Retina (tissue), 1 donor: ENCODE data around the gene UMAD1.

Experiments used
- DNase-seq: peaks from one replicate; pipeline ENCODE4 v3.0.0-alpha.2; 2016

Gene UMAD1

GRCh38 chr7:7907306-7907705 lies 266.8 kb downstream of the UMAD1 start:
- no peak for DNase-seq

GRCh38 chr7:7908622-7909145 lies 268.1 kb downstream of the UMAD1 start:
- DNase-seq = no peak

GRCh38 chr7:7909376-7909775 lies 268.8 kb downstream of the UMAD1 start:
- DNase-seq = no peak

GRCh38 chr7:7911369-7912123 lies 271.0 kb downstream of the UMAD1 start:
- DNase-seq = no peak

- DNase-seq = no peak
Measured at GRCh38 chr7:7912937-7913336, 272.4 kb downstream of the UMAD1 start.

- no peak for DNase-seq
Measured at GRCh38 chr7:7913504-7913903, 273.0 kb downstream of the UMAD1 start.

GRCh38 chr7:7914547-7914946 lies 274.0 kb downstream of the UMAD1 start:
- no peak for DNase-seq

GRCh38 chr7:7916064-7916463 lies 275.5 kb downstream of the UMAD1 start:
- no peak for DNase-seq

GRCh38 chr7:7917593-7917992 lies 277.0 kb downstream of the UMAD1 start:
- DNase-seq = no peak

GRCh38 chr7:7918736-7919448 lies 278.3 kb downstream of the UMAD1 start:
- no peak for DNase-seq

- no peak for DNase-seq
Measured at GRCh38 chr7:7919449-7919945, 278.9 kb downstream of the UMAD1 start.

- DNase-seq = no peak
Measured at GRCh38 chr7:7920056-7920455, 279.5 kb downstream of the UMAD1 start.

- no peak for DNase-seq
Measured at GRCh38 chr7:7920481-7920880, 279.9 kb downstream of the UMAD1 start.

- DNase-seq = no peak
Measured at GRCh38 chr7:7921830-7922229, 281.3 kb downstream of the UMAD1 start.

GRCh38 chr7:7922684-7923385 lies 282.3 kb downstream of the UMAD1 start:
- peak; percentile 6 for DNase-seq

- no peak for DNase-seq
Measured at GRCh38 chr7:7923818-7924217, 283.3 kb downstream of the UMAD1 start.

- no peak for DNase-seq
Measured at GRCh38 chr7:7924303-7924702, 283.8 kb downstream of the UMAD1 start.
